Astrocyte of the hippocampus (primary cell): ENCODE data around the gene PRMT7.

Experiments used
- DNase-seq: peaks from one replicate; pipeline ENCODE4 v3.0.0; 2011; ENCODE audit warnings: low read depth, low spot score

PRMT7 gene

GRCh38 chr16:68347605-68348004, 36.8 kb downstream of the PRMT7 start:
- no peak for DNase-seq

GRCh38 chr16:68348639-68349445, 38.0 kb downstream of the PRMT7 start:
- DNase-seq = no peak

GRCh38 chr16:68349838-68350410, 39.1 kb downstream of the PRMT7 start:
- DNase-seq = no peak

DNA sequence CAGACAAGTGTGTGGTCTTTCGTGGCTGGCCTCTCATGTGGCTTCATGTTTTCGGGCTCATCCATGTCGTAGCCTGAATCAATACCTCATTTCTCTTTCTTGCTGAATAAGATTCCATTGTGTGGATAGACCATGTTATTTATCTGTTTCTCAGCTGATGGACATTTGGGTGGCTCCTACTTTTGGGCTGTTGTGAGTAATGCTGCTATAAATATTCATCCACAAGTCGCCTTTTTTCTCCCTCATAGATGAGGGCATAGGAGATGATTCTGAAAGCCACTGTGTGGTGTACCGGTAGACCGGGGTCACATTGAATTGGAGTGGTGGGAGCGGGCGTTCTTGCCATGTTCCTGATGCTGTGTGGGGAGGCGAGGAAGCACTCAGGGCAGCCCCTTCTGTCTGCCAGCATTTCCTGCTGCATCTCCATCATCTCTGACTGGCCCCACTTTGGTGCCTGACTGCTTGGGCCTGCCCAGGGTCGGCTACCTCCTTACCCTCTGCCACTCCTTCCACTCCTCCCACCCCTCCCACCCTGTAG, 40.1 kb downstream of the PRMT7 start:
- no peak for DNase-seq

DNA sequence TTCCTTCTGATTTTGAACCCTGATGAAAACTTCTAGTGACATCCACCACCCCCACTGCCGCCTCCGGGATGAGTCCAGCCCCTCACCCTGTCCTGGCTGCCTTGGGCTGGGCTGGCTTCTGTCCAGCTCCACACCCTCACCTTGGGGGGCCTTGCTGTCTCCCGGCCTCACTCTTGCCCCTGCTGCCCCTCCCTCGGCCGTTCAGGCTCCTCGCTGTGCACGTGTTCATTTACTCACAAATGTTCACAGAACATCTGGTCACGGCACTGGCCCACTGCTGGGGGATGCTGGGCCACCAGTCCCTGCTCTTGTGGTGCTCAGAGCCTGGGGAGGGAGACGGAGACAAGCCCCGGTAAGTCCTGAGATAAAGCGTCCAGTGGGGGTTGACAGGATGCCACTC, 40.6 kb downstream of the PRMT7 start:
- DNase-seq = no peak

DNA sequence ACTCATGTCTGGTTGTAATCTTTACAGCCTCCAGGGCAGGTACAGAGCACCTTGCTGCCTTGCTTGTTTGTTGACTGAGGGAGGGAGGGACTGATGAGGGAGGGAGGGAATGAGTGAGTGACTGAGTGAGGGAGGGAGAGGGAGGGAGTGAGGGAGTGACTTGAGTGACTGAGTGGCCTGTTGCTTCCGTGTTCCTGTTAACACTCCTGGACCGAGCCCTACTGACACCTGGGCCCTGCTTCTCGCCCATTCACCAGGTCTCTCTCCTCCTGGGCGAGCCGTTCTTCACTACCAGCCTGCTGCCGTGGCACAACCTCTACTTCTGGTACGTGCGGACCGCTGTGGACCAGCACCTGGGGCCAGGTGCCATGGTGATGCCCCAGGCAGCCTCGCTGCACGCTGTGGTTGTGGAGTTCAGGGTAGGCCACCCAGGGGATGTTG, 41.2 kb downstream of the PRMT7 start:
- DNase-seq = no peak

- DNase-seq = no peak
These were observed 42.5 kb downstream of the PRMT7 start for GRCh38 chr16:68353366-68353765.

GRCh38 chr16:68354816-68355215, 44.0 kb downstream of the PRMT7 start:
- DNase-seq = no peak

- DNase-seq = no peak
These were observed 44.8 kb downstream of the PRMT7 start for GRCh38 chr16:68355447-68356248.

- no peak for DNase-seq
These were observed 45.6 kb downstream of the PRMT7 start for GRCh38 chr16:68356249-68356918.

DNA sequence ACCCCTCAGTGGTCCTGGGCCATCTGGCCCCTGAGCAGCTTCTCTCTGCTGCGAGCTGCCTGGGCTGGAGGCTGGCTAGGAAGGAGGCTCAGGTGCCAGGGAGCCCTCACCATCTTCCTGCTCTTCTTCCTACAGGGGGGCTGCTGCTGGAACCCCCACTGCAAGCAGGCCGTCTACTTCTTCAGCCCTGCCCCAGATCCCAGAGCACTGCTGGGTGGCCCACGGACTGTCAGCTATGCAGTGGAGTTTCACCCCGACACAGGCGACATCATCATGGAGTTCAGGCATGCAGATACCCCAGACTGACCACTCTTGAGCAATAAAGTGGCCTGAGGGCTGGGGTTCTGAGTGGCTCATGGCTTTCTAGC, 46.1 kb downstream of the PRMT7 start:
- DNase-seq = no peak

DNA sequence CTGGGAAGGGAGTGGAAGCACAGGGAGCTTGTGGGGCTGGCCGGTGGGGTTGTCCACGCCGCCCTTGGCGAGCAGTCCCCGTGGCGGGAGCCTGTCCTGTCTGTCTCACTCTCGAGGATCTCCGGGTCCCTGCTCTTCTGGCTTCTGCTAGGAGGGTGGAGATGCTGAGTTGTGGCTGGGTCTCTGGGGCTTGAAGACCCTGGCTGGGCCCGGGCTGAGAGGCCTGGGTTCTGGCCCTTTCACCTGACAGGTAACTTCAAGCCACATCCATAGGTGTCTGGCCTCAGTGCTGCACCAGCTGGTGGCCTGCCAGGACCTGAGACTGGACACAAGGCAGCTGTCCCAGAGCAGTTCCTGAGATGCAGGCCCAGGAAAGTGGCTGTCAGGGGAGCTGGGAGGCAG, 46.7 kb downstream of the PRMT7 start:
- DNase-seq = no peak

DNA sequence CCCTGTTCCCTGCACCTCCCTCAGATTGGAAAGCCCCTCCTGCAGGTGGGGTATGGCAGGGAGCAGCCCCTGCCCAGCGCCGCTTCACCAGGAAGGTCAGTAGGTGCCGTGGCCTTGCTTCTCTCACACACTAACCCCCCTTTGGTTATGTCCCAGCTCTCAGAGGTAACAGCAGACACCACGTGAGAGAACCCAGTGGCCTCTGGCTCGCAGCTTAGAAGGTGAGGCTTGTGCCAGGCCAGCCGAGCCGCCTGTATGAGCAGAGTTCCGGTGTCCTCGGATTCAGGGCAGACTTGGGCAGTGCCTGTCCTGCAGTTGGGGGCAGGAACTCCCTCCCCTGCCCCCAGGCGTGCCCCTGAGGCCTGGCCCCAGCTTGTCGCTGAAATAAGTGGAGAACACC, 47.1 kb downstream of the PRMT7 start:
- DNase-seq = no peak

DNA sequence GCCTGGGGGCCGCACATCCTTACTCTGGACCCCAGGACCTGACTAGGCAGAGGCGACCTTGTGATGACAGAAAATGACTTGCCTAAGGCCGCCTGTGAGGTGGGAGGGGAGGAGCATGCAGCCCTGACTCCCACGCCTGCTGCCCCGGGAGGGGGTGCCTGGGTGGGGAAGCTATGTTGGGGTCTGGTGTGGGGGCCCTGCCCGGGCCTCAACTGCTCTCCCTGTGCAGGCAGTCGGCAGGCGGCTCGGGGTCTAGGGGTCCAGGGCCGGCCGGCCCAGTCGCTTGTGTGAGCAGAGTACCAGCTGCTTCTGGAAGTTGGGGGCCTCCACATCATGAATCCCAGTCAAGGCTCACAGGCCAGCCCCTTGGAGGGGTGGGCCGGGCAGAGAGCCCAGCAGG, 48.1 kb downstream of the PRMT7 start:
- DNase-seq = no peak

- no peak for DNase-seq
These were observed 48.8 kb downstream of the PRMT7 start for GRCh38 chr16:68359398-68360191.

DNA sequence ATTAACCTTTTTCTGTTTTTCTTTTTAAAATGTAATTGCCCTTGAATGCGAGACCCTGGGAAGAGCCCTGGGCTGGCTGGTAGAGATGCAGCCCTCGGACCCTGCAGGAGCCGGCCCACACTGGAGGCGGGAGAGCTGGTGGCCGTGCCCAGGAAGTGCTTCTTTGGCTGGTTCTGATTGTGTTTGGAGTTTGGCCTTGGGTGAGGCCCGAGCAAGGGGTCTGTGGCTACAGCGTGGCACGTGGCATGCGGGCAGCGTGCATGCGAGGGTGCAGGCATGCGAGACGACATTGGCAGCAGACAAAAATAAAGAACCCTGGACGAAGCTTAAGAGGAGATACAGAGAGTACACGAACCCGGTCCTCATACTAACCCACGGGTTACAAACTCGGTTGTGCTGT, 49.7 kb downstream of the PRMT7 start:
- no peak for DNase-seq

DNA sequence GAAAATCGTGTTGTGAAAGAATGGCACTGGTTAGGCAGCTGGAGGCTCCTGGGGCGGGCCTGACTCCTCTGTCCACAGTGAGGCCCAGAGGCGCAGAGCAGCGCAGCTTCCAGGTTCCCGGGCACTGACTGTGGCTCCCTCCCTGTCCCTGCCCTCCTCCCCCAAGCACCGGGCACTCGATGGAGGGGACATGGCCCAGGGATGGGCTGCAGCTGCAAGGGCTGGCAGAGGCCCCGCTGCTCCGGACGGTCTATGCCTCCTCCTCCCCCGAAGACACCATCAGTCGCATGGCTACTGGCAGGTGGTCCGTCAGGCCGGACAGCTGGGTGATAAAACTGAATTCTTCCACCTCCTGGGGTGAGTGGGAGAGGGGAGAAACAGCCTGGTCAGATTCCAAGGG, 50.1 kb downstream of the PRMT7 start:
- no peak for DNase-seq

- DNase-seq = no peak
These were observed 50.7 kb downstream of the PRMT7 start for GRCh38 chr16:68361485-68361884.

DNA sequence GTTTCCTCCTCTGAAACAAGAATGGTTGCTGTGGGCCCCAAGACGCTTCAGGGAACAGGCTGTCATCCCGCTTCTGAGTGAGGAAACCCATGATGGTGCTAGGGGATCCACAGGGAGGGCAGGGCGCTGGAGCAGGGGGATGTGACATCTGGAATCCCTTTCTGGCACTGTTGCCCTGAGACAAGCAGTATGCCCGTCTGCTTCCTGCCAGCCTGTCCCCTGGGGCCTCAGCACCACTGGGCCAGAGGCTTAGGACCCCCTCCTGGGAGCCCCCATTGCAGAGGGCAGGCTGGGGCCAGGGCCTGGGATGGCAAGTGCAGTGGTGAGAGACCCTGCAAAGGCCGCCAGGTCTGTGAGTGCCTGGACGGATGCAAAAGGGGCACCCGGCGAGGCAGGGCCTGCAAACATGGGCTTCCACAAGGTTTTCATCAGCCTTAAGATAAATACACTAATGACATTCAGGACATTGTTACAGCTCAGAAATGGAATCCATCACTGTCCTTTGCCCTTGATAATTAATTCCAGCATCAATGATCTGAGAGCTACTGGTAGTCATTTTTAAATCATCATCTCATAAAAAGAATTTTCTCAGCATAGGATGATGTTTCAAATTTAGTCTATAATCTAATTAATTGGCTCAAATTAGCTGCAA, 51.6 kb downstream of the PRMT7 start:
- no peak for DNase-seq

DNA sequence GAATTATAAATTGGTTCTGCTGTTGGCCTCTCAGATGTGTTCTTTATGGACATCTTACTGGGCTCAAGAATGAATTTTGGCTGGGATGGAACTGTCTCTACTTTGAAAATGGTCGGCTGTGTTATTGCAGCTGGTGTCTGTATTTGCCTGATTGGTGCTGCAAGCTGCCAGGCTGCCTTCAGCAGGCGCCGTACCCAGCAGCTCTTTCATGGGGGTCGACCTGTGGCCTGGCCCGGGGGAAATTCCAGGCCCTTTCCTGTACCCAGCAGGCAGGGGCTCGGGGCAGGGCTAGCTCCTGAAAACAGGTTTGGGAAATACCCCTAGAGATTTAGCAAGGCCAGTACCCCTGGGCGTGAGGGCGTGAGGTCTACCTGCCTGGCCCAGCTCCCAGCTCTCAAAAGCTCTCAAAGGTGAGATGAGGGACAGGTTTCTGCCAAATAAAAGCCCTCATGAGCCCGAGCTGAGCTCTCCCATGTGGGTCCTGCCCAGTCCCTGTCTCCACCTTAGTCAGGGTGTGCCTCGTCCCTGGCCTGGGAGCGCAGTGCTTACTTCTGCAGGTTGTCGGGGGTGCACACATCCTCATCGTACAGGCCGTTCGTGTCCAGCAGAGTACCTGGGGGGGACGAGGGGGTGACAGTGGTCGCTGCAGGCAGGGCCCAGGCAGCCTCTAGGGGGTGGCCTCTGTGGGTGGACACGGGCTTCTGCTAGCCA, 52.3 kb downstream of the PRMT7 start:
- no peak for DNase-seq
